Stomach (tissue), 4 donors: ENCODE results near the gene SYNDIG1.

Experiments
- CTCF ChIP-seq, 7 experiments: fragments of 450-650 bp in 4 of 7; fragments of 200-600 bp in 3 of 7; sonication (generic) in 3 of 7; IDR thresholded peaks; one replicate each; pipeline ENCODE4 v1.5.1; 2016 to 2019; ENCODE audit warnings: antibody characterized with exemption in 7 of 7, control low read depth in 2 of 7, mild to moderate bottlenecking in 1 of 7
- EP300 ChIP-seq: sonication (generic); formaldehyde crosslinking; IDR thresholded peaks from one replicate; pipeline ENCODE4 v1.6.1; 2017; ENCODE audit warnings: antibody characterized with exemption
- POLR2A ChIP-seq, 4 donors: fragments of 450-650 bp; IDR thresholded peaks; one replicate each; pipeline ENCODE4 v1.6.1; 2016; ENCODE audit warnings: antibody characterized with exemption in 4 of 4, control low read depth in 2 of 4, mild to moderate bottlenecking in 1 of 4, moderate library complexity in 1 of 4

- TF ChIP-seq CTCF (IDR thresholded peaks at IDR 0.05) (no peak), POLR2A (IDR thresholded peaks at IDR 0.05) (no peak), EP300 (no peak)
These were observed 223.2 kb downstream of the SYNDIG1 start for GRCh38 chr20:24692446-24693200.
